ENCODE measurements around the gene ADAM19. TPM values are rescaled to one million over a fixed set of nuclear protein-coding genes. Genes with fewer than 3 reads are reported as not detected.

ADAM19 gene
- total and polyA plus RNA-seq, 2 experiments from 2014 or later: 6.0 to 8.6 TPM

GRCh38 chr5:157492886-157493285 lies 82.7 kb downstream of the ADAM19 start:
- no peaks in the 10 kb centered on the region for H3K9me3 ChIP-seq (ENCODE audit: low read depth)
- no peak overlapping the region for H3K27ac ChIP-seq
- H4K20me1 ChIP-seq (ENCODE audit: insufficient read depth, poor library complexity, severe bottlenecking): no peaks in the 10 kb centered on the region

GRCh38 chr5:157491471-157491995 lies 84.0 kb downstream of the ADAM19 start:
- no peaks in the 10 kb centered on the region for H3K4me1 ChIP-seq (ENCODE audit: insufficient read depth)
- no peak overlapping the region for H3K4me3 ChIP-seq
- no peak for TF ChIP-seq CTCF (IDR thresholded peaks at IDR 0.05; ENCODE audit: poor library complexity)
- TF ChIP-seq EZH2 (IDR thresholded peaks at IDR 0.05; ENCODE audit: borderline replicate concordance): no peak
- TF ChIP-seq EZH2phosphoT487 (IDR thresholded peaks at IDR 0.05; ENCODE audit: low read depth, severe bottlenecking, unreplicated experiment): no peak
- H3K27me3 ChIP-seq: no peaks in the 10 kb centered on the region
- no peak for DNase-seq (ENCODE audit: low spot score)
- WGBS (ENCODE audit: low lambda C conversion rate, missing lambda C conversion rate): 97% methylated on average over 11 of the region's 11 CpGs
- no peak overlapping the region for H3K27ac ChIP-seq
- H3K4me2 ChIP-seq: no peak overlapping the region
- H3K9me3 ChIP-seq (ENCODE audit: low read depth): no peaks in the 10 kb centered on the region
- H3K36me3 ChIP-seq (replicated peaks; ENCODE audit: insufficient read depth, low read depth): no peaks in the 10 kb centered on the region
- H2AFZ ChIP-seq: no peak overlapping the region
- no peaks in the 10 kb centered on the region for H3K9me2 ChIP-seq (replicated peaks; ENCODE audit: insufficient read depth)
- H3K79me2 ChIP-seq: no peaks in the 10 kb centered on the region
- H4K20me1 ChIP-seq (ENCODE audit: insufficient read depth, poor library complexity, severe bottlenecking): no peaks in the 10 kb centered on the region

More at GRCh38 chr5:157492886-157493285, 82.7 kb downstream of the ADAM19 start:
- Histone ChIP-seq H3K79me2 (no peaks in the 10 kb centered on the region), H3K36me3 (replicated peaks; ENCODE audit: insufficient read depth, low read depth) (no peaks in the 10 kb centered on the region), H3K27me3 (no peaks in the 10 kb centered on the region), H3K9me2 (replicated peaks; ENCODE audit: insufficient read depth) (no peaks in the 10 kb centered on the region), H3K4me2 (no peak overlapping the region), H3K4me1 (ENCODE audit: insufficient read depth) (no peaks in the 10 kb centered on the region), H3K4me3 (no peak overlapping the region), H2AFZ (no peak overlapping the region)
- WGBS (ENCODE audit: low lambda C conversion rate, missing lambda C conversion rate): 98% methylated on average over 9 of the region's 9 CpGs
- TF ChIP-seq EZH2phosphoT487 (IDR thresholded peaks at IDR 0.05; ENCODE audit: low read depth, severe bottlenecking, unreplicated experiment) (no peak), EZH2 (IDR thresholded peaks at IDR 0.05; ENCODE audit: borderline replicate concordance) (no peak), CTCF (IDR thresholded peaks at IDR 0.05; ENCODE audit: poor library complexity) (no peak)
- DNase-seq (ENCODE audit: low spot score): no peak

- Histone ChIP-seq H3K27ac (no peak overlapping the region), H3K9me2 (replicated peaks; ENCODE audit: insufficient read depth) (no peaks in the 10 kb centered on the region), H3K79me2 (no peaks in the 10 kb centered on the region), H3K9me3 (ENCODE audit: low read depth) (no peaks in the 10 kb centered on the region), H4K20me1 (ENCODE audit: insufficient read depth, poor library complexity, severe bottlenecking) (no peaks in the 10 kb centered on the region), H3K4me1 (ENCODE audit: insufficient read depth) (no peaks in the 10 kb centered on the region), H3K36me3 (replicated peaks; ENCODE audit: insufficient read depth, low read depth) (no peaks in the 10 kb centered on the region), H2AFZ (no peak overlapping the region), H3K4me3 (no peak overlapping the region), H3K4me2 (no peak overlapping the region), H3K27me3 (no peaks in the 10 kb centered on the region)
- WGBS (ENCODE audit: low lambda C conversion rate, missing lambda C conversion rate): 89% methylated on average over 3 of the region's 3 CpGs
- TF ChIP-seq CTCF (IDR thresholded peaks at IDR 0.05; ENCODE audit: poor library complexity) (no peak), EZH2phosphoT487 (IDR thresholded peaks at IDR 0.05; ENCODE audit: low read depth, severe bottlenecking, unreplicated experiment) (no peak), EZH2 (IDR thresholded peaks at IDR 0.05; ENCODE audit: borderline replicate concordance) (no peak)
- no peak for DNase-seq (ENCODE audit: low spot score)
These were observed 88.2 kb downstream of the ADAM19 start for GRCh38 chr5:157487358-157487757.
